Mesendoderm (in vitro differentiated cells): Measurements from ENCODE around the gene CASP4. TPM values are rescaled to one million over a fixed set of nuclear protein-coding genes. Genes with fewer than 3 reads are reported as not detected.

ENCODE experiments used
- DNase-seq: peaks from one replicate; pipeline ENCODE4 v3.0.0; 2013
- H2AK5ac ChIP-seq: 2 replicates; pipeline ENCODE4 v1.6.1; 2013; ENCODE audit warnings: low read length, inconsistent platforms
- H2BK120ac ChIP-seq: 2 replicates; pipeline ENCODE4 v1.6.1; 2013; ENCODE audit warnings: low read depth, mild to moderate bottlenecking, low read length, moderate library complexity, mixed read lengths
- H2BK15ac ChIP-seq: replicated peaks from 2 replicates; pipeline ENCODE4 v1.6.1; 2013; ENCODE audit warnings: low read depth, mild to moderate bottlenecking, moderate library complexity
- H2BK5ac ChIP-seq: 2 replicates; pipeline ENCODE4 v1.6.1; 2013; ENCODE audit warnings: low read length, inconsistent platforms
- H3K18ac ChIP-seq: 2 replicates; pipeline ENCODE4 v1.6.1; 2013; ENCODE audit warnings: mild to moderate bottlenecking, low read length, mixed read lengths
- H3K23ac ChIP-seq: one replicate; pipeline ENCODE4 v1.6.1; 2013; ENCODE audit warnings: low read length
- H3K27ac ChIP-seq: 2 replicates; pipeline ENCODE4 v1.5.1; 2013; ENCODE audit warnings: low read depth, mild to moderate bottlenecking, inconsistent platforms, low read length, moderate library complexity
- H3K27me3 ChIP-seq: 2 replicates; pipeline ENCODE4 v1.6.1; 2013; ENCODE audit warnings: low read length, control low read depth, mild to moderate bottlenecking, inconsistent platforms; ENCODE audit not compliant: insufficient read depth, poor library complexity
- H3K36me3 ChIP-seq: 2 replicates; pipeline ENCODE4 v1.6.1; 2013; ENCODE audit warnings: low read length, inconsistent platforms; ENCODE audit not compliant: control insufficient read depth, insufficient read depth
- H3K4ac ChIP-seq: one replicate; pipeline ENCODE4 v1.6.1; 2013; ENCODE audit warnings: low read depth, mild to moderate bottlenecking, low read length, moderate library complexity
- H3K4me1 ChIP-seq: 2 replicates; pipeline ENCODE4 v1.6.1; 2013; ENCODE audit warnings: low read depth, low read length, inconsistent platforms; ENCODE audit not compliant: control insufficient read depth
- H3K4me2 ChIP-seq: 2 replicates; pipeline ENCODE4 v1.6.1; 2013; ENCODE audit warnings: low read length
- H3K4me3 ChIP-seq: 2 replicates; pipeline ENCODE4 v1.5.1; 2013; ENCODE audit warnings: mild to moderate bottlenecking, low read length
- H3K56ac ChIP-seq: one replicate; pipeline ENCODE4 v1.6.1; 2013; ENCODE audit warnings: low read length
- H3K79me1 ChIP-seq: 2 replicates; pipeline ENCODE4 v1.6.1; 2013; ENCODE audit warnings: low read length, inconsistent platforms
- H3K79me2 ChIP-seq: 2 replicates; pipeline ENCODE4 v1.6.1; 2013; ENCODE audit warnings: mild to moderate bottlenecking, low read length; ENCODE audit not compliant: control insufficient read depth, insufficient read depth
- H3K9ac ChIP-seq: 2 replicates; pipeline ENCODE4 v1.6.1; 2013; ENCODE audit warnings: low read length, inconsistent platforms
- H4K5ac ChIP-seq: one replicate; pipeline ENCODE4 v1.6.1; 2013; ENCODE audit warnings: low read length
- H4K8ac ChIP-seq: one replicate; pipeline ENCODE4 v1.6.1; 2013; ENCODE audit warnings: low read depth, mild to moderate bottlenecking, control low read depth, low read length, moderate library complexity
- WGBS: extraction: QIAGEN DNeasy Blood & Tissue Kit; methylation state at CpG from one replicate; pipeline ENCODE4 v1.1.7; 2013; ENCODE audit warnings: low lambda C conversion rate, missing lambda C conversion rate; ENCODE audit not compliant: insufficient coverage; ENCODE audit errors: extremely low coverage; 5-methylcytosine and 5-hydroxymethylcytosine counted together
- polyA plus RNA-seq, 2 experiments: library from polyadenylated mRNA; stranded (reverse); fragments of 200-250 nt; gene quantifications; one replicate each; pipeline ENCODE4 v1.2.3, GENCODE V29; 2013

CASP4 gene
- not detected for polyA plus RNA-seq (2013, experiment 1 of 2)
- polyA plus RNA-seq (2013, experiment 2 of 2): not detected

- H2BK15ac ChIP-seq: no peak within 1 kb of the TSS
- no peaks in the 10 kb centered on the region for H3K27me3 ChIP-seq
- H2AK5ac ChIP-seq: no peak within 1 kb of the TSS
- H3K18ac ChIP-seq: no peak within 1 kb of the TSS
- H2BK5ac ChIP-seq: no peak within 1 kb of the TSS
- H3K23ac ChIP-seq: no peak within 1 kb of the TSS
- no peaks in the 10 kb centered on the region for H3K79me2 ChIP-seq
- H3K4me1 ChIP-seq: no peaks in the 10 kb centered on the region
- H3K4me3 ChIP-seq: no peak within 1 kb of the TSS
- H3K56ac ChIP-seq: no peak within 1 kb of the TSS
- H3K79me1 ChIP-seq: no peaks in the 10 kb centered on the region
- no peak within 1 kb of the TSS for H3K4me2 ChIP-seq
- H3K27ac ChIP-seq: no peak within 1 kb of the TSS
- no peak within 1 kb of the TSS for H4K8ac ChIP-seq
- DNase-seq: no peak
- no peak within 1 kb of the TSS for H4K5ac ChIP-seq
- no peak within 1 kb of the TSS for H2BK120ac ChIP-seq
- no peak within 1 kb of the TSS for H3K9ac ChIP-seq
- H3K36me3 ChIP-seq: no peaks in the 10 kb centered on the region
- H3K4ac ChIP-seq: no peak within 1 kb of the TSS
- WGBS: no CpG with 5 or more reads among the region's 4 CpGs
Measured at GRCh38 chr11:104968355-104968855, at the start of gene CASP4. Gene CASP4 (minus strand): TSS chr11:104968574. CDS start chr11:104968525, 49 bp downstream.

DNA sequence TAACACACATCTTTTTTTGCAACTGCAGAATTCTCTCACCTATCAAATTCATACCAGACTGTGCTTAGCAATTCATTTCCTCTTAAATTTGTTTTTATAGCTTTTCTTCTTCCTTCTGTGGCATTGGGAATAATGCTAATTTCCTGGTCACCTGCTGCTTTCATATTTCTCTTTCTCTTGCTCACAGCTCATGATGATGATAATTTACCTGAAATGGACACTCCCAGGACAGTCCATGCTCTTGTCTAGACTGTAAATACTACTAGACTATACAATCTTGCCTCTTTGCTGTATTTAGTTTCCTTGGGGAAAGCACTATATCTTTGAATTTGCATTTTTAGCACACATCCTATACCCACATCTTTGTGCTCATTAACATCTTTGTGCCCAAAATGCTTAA lies 39.1 kb upstream of the CASP4 start:
- no peak overlapping the region for H4K8ac ChIP-seq
- H2AK5ac ChIP-seq: no peak overlapping the region
- no peaks in the 10 kb centered on the region for H3K79me2 ChIP-seq
- H3K79me1 ChIP-seq: no peaks in the 10 kb centered on the region
- H3K36me3 ChIP-seq: no peaks in the 10 kb centered on the region
- H3K4me2 ChIP-seq: no peak overlapping the region
- H3K56ac ChIP-seq: no peak overlapping the region
- no peaks in the 10 kb centered on the region for H3K27me3 ChIP-seq
- H3K27ac ChIP-seq: no peak overlapping the region
- no peak overlapping the region for H2BK120ac ChIP-seq
- H2BK15ac ChIP-seq: no peak overlapping the region
- peaks cover 2% of the 10 kb centered on the region for H3K4me1 ChIP-seq
- H3K9ac ChIP-seq: no peak overlapping the region
- DNase-seq: no peak
- no peak overlapping the region for H4K5ac ChIP-seq
- H3K4ac ChIP-seq: no peak overlapping the region
- no peak overlapping the region for H2BK5ac ChIP-seq
- H3K4me3 ChIP-seq: no peak overlapping the region
- H3K18ac ChIP-seq: no peak overlapping the region
- H3K23ac ChIP-seq: no peak overlapping the region

DNA sequence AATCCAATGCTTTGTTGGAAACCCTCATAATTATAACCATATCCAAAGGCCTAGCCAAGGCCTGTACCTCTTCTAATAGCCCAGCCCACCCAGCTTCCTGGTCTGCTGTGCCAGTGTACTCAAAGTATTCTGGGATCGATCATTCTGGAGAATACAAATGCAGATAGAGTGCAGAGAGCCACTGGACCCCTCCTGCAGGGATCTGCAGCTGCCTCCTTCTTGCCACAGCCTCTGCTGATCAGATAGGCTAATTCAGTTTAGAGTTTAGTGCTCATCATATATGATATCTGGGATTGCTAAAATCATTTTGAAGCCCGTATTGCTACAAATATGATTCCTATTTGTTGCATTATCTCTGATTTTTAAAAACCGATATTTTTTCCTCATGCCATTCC lies 37.1 kb upstream of the CASP4 start:
- no peaks in the 10 kb centered on the region for H3K79me1 ChIP-seq
- H2BK120ac ChIP-seq: no peak overlapping the region
- peak overlapping the region; percentile 14 for H3K18ac ChIP-seq
- no peak overlapping the region for H2BK15ac ChIP-seq
- no peak overlapping the region for H4K5ac ChIP-seq
- no peak overlapping the region for H3K9ac ChIP-seq
- no peaks in the 10 kb centered on the region for H3K36me3 ChIP-seq
- DNase-seq: peak; percentile 10
- H3K79me2 ChIP-seq: no peaks in the 10 kb centered on the region
- H3K27ac ChIP-seq: no peak overlapping the region
- no peak overlapping the region for H3K4me3 ChIP-seq
- no peak overlapping the region for H4K8ac ChIP-seq
- no peaks in the 10 kb centered on the region for H3K27me3 ChIP-seq
- no peak overlapping the region for H3K4ac ChIP-seq
- no peak overlapping the region for H2AK5ac ChIP-seq
- H3K4me1 ChIP-seq: peaks cover 2% of the 10 kb centered on the region
- no peak overlapping the region for H3K23ac ChIP-seq
- H3K56ac ChIP-seq: no peak overlapping the region
- no CpG with 5 or more reads among the region's 3 CpGs for WGBS
- H2BK5ac ChIP-seq: no peak overlapping the region
- no peak overlapping the region for H3K4me2 ChIP-seq

GRCh38 chr11:105004021-105004420 lies 35.6 kb upstream of the CASP4 start:
- no peak overlapping the region for H3K27ac ChIP-seq
- no peak for DNase-seq
- H2BK5ac ChIP-seq: no peak overlapping the region
- no peaks in the 10 kb centered on the region for H3K79me1 ChIP-seq
- H3K4me1 ChIP-seq: peaks cover 2% of the 10 kb centered on the region
- no peak overlapping the region for H3K4me3 ChIP-seq
- no peak overlapping the region for H3K9ac ChIP-seq
- no peak overlapping the region for H3K18ac ChIP-seq
- no peak overlapping the region for H3K4me2 ChIP-seq
- H2BK15ac ChIP-seq: no peak overlapping the region
- H4K5ac ChIP-seq: no peak overlapping the region
- H4K8ac ChIP-seq: no peak overlapping the region
- no peak overlapping the region for H3K4ac ChIP-seq
- H2AK5ac ChIP-seq: no peak overlapping the region
- no peak overlapping the region for H3K23ac ChIP-seq
- H3K79me2 ChIP-seq: no peaks in the 10 kb centered on the region
- no peaks in the 10 kb centered on the region for H3K27me3 ChIP-seq
- H2BK120ac ChIP-seq: no peak overlapping the region
- no CpG with 5 or more reads among the region's 3 CpGs for WGBS
- no peaks in the 10 kb centered on the region for H3K36me3 ChIP-seq
- no peak overlapping the region for H3K56ac ChIP-seq

DNA sequence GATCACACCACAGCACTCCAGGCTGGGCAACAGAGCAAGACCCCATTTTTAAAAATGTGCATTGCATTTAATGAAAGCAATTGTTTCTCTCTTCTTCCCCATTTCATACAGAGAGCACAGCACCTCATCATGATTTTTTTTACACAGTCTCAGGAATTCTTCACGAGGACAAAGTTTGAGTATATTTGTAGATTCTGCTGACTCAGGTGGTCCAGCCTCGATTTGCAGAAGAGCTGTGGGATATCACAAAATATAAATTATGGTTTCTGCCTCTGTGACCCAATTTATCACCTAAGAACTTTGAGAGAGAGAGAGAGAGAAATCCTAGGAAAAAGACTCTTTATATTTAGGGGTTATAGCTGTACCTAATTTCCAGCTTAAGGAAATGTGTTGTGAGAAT lies 34.8 kb upstream of the CASP4 start:
- H4K5ac ChIP-seq: no peak overlapping the region
- H3K27ac ChIP-seq: no peak overlapping the region
- no peak overlapping the region for H3K56ac ChIP-seq
- no peak overlapping the region for H3K23ac ChIP-seq
- H3K4me3 ChIP-seq: no peak overlapping the region
- no peak overlapping the region for H3K4ac ChIP-seq
- DNase-seq: no peak
- H3K36me3 ChIP-seq: no peaks in the 10 kb centered on the region
- H3K79me1 ChIP-seq: no peaks in the 10 kb centered on the region
- no peak overlapping the region for H2AK5ac ChIP-seq
- no peak overlapping the region for H4K8ac ChIP-seq
- peaks cover 2% of the 10 kb centered on the region for H3K4me1 ChIP-seq
- no peak overlapping the region for H3K9ac ChIP-seq
- no CpG with 5 or more reads among the region's 2 CpGs for WGBS
- no peak overlapping the region for H2BK15ac ChIP-seq
- no peaks in the 10 kb centered on the region for H3K27me3 ChIP-seq
- no peak overlapping the region for H3K4me2 ChIP-seq
- no peak overlapping the region for H2BK120ac ChIP-seq
- H2BK5ac ChIP-seq: no peak overlapping the region
- no peak overlapping the region for H3K18ac ChIP-seq
- H3K79me2 ChIP-seq: no peaks in the 10 kb centered on the region

DNA sequence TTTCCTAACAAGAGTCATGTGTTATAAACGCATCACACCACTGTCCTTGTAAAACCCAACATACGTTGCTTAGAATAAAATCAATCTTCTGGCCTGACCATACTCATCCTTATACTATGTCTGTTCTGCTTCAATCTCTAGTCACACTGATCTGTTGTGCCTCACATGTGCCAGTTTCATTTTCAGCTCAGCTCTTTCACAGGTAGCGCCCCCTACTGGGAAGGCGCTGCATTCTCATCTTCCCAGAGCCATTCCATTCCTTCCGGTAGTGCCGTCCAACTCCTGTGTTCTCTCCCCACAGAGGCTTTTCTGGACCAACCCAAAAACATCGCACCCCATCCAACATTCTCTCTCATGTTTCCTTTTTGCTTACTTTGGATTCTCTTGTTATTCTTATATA lies 32.4 kb upstream of the CASP4 start:
- H3K79me1 ChIP-seq: no peaks in the 10 kb centered on the region
- H4K8ac ChIP-seq: no peak overlapping the region
- peak; percentile 41 for DNase-seq
- peaks cover 2% of the 10 kb centered on the region for H3K4me1 ChIP-seq
- no peaks in the 10 kb centered on the region for H3K36me3 ChIP-seq
- no peak overlapping the region for H3K4me2 ChIP-seq
- no peaks in the 10 kb centered on the region for H3K27me3 ChIP-seq
- no peak overlapping the region for H3K9ac ChIP-seq
- no peak overlapping the region for H3K56ac ChIP-seq
- no peaks in the 10 kb centered on the region for H3K79me2 ChIP-seq
- no peak overlapping the region for H2BK15ac ChIP-seq
- no peak overlapping the region for H3K27ac ChIP-seq
- no peak overlapping the region for H2BK120ac ChIP-seq
- H2BK5ac ChIP-seq: no peak overlapping the region
- H3K4ac ChIP-seq: no peak overlapping the region
- H2AK5ac ChIP-seq: no peak overlapping the region
- H3K18ac ChIP-seq: no peak overlapping the region
- H3K4me3 ChIP-seq: no peak overlapping the region
- H4K5ac ChIP-seq: no peak overlapping the region
- WGBS: no CpG with 5 or more reads among the region's 7 CpGs
- no peak overlapping the region for H3K23ac ChIP-seq
